ENCODE data around the gene CDKN2AIPNL. TPM values are rescaled to one million over a fixed set of nuclear protein-coding genes. Genes with fewer than 3 reads are reported as not detected.

The CDKN2AIPNL gene
- total RNA-seq, 1 donor from 2014 or later, result 37.1 TPM

- Histone ChIP-seq H3K27me3 (ENCODE audit: control insufficient read depth, insufficient read depth, low read length) (no peaks in the 10 kb centered on the region), H3K4me3 (ENCODE audit: low read depth, low read length) (no peak overlapping the region), H3K36me3 (ENCODE audit: control insufficient read depth, insufficient read depth, low read length) (no peaks in the 10 kb centered on the region)
- TF ChIP-seq CTCF (IDR thresholded peaks at IDR 0.05; ENCODE audit: insufficient read depth, low read length, severe bottlenecking), result no peak
- FAIRE-seq (no peak), DNase-seq (ENCODE audit: low read depth) (no peak)
Observed at GRCh38 chr5:134432174-134432573, 20.5 kb upstream of the CDKN2AIPNL start.

GRCh38 chr5:134430001-134430569, 18.4 kb upstream of the CDKN2AIPNL start:
- H3K27me3 ChIP-seq (ENCODE audit: control insufficient read depth, insufficient read depth, low read length), result no peaks in the 10 kb centered on the region
- TF ChIP-seq CTCF (IDR thresholded peaks at IDR 0.05; ENCODE audit: insufficient read depth, low read length, severe bottlenecking), result no peak
- DNase-seq (ENCODE audit: low read depth), result no peak

GRCh38 chr5:134427540-134428041, 15.9 kb upstream of the CDKN2AIPNL start:
- FAIRE-seq (no peak), DNase-seq (ENCODE audit: low read depth) (no peak)
- H3K36me3 ChIP-seq (ENCODE audit: control insufficient read depth, insufficient read depth, low read length), result no peaks in the 10 kb centered on the region
- no peak overlapping the region for H3K4me3 ChIP-seq (ENCODE audit: low read depth, low read length)
- TF ChIP-seq CTCF (IDR thresholded peaks at IDR 0.05; ENCODE audit: insufficient read depth, low read length, severe bottlenecking), result no peak
- H3K27me3 ChIP-seq (ENCODE audit: control insufficient read depth, insufficient read depth, low read length), result no peaks in the 10 kb centered on the region

More at GRCh38 chr5:134430001-134430569, 18.4 kb upstream of the CDKN2AIPNL start:
- no peak overlapping the region for H3K4me3 ChIP-seq (ENCODE audit: low read depth, low read length)
- H3K36me3 ChIP-seq (ENCODE audit: control insufficient read depth, insufficient read depth, low read length), result no peaks in the 10 kb centered on the region
- FAIRE-seq, result no peak

- Histone ChIP-seq H3K4me3 (ENCODE audit: low read depth, low read length) (no peak overlapping the region), H3K36me3 (ENCODE audit: control insufficient read depth, insufficient read depth, low read length) (no peaks in the 10 kb centered on the region), H3K27me3 (ENCODE audit: control insufficient read depth, insufficient read depth, low read length) (no peaks in the 10 kb centered on the region)
- no peak for FAIRE-seq
- no peak for TF ChIP-seq CTCF (IDR thresholded peaks at IDR 0.05; ENCODE audit: insufficient read depth, low read length, severe bottlenecking)
- DNase-seq (ENCODE audit: low read depth), result no peak
Observed at GRCh38 chr5:134426361-134426760, 14.7 kb upstream of the CDKN2AIPNL start.

DNA sequence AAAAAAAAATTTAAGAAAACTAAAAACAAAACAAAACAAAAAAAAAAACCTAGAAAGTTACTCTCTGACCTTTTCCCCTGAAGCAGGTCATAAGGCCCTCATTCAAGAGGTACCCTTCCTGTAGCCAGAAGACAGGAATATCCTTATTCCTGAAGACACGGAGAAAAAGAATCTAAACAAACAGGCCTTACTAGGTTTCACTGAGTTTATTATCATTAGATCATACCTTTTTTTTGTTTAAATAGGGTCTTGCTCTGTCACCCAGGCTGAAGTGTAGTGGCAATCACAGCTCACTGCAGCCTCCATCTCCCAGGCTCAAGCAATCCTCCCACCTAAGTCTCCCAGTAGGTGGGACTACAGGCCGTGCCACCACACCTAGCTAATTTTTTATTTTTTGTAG, 11.7 kb upstream of the CDKN2AIPNL start:
- FAIRE-seq, result no peak
- Histone ChIP-seq H3K36me3 (ENCODE audit: control insufficient read depth, insufficient read depth, low read length) (no peaks in the 10 kb centered on the region), H3K4me3 (ENCODE audit: low read depth, low read length) (no peak overlapping the region), H3K27me3 (ENCODE audit: control insufficient read depth, insufficient read depth, low read length) (no peaks in the 10 kb centered on the region)
- no peak for DNase-seq (ENCODE audit: low read depth)
- TF ChIP-seq CTCF (IDR thresholded peaks at IDR 0.05; ENCODE audit: insufficient read depth, low read length, severe bottlenecking), result no peak
